ENCODE measurements around the gene CDK8.

DNA sequence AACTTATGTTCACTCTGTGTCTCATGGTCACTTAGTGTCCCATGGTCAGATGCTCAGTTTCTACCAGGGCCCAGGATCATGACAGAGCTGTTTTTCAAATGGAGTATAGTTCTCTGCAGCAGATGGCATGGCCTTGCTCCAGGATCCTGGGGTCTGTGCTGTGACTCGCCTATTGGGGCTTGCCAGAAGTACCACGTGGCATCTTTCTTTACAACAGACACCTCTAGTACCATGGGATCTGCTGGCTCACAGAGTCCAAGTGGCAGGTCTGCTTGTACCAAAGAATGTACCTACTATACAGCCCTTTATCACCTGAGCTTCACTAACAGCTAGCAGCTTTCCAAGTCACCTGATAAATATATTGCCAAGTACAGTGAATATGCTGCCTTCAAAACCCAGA, 25.8 kb upstream of the CDK8 start:
- no peak for TF ChIP-seq CTCF (IDR thresholded peaks at IDR 0.05)
- no peak for TF ChIP-seq POLR2A (IDR thresholded peaks at IDR 0.05)
